HG03025 (cell line): ENCODE measurements around the gene GGT6.

ENCODE experiments used
- ATAC-seq: cut with Tn5 transposase; IDR thresholded peaks from one replicate; pipeline ENCODE4 v1.9.1; 2021; ENCODE audit warnings: mild to moderate bottlenecking, moderate library complexity; ENCODE audit not compliant: unreplicated experiment, low FRiP score

Gene GGT6

DNA sequence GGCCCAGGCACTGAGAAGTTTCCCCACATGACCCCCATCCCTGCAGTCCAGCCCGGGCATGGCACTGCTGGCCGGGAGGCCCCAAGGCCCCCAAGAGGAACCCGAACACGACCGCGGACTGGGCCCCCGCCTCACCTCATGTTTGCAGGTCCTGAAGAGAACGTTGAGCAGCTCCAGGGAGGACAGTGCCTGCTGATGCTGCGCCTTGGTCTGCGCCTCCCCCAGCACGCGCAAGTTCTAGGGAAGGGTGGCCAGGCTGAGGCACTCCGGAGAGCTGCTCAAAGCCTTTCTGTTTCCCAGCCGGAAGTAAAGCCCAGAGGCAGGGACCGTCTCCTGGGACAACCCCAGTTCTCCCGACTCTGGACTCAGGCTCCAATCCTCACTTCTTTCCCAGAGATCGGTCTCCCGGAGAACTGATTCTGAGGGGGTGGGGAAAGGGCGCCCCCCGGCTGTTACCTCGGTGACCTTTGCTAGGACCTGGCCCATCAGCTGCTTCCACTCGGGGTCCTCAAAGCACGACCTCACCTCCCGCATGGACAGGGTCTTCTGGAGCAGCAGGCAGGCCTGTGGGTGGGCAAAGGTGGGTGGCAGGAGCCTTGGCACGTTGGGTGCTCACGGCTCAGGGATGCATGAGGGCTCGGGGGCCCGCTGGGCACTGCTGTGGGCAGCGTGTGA lies 18.9 kb downstream of the GGT6 start:
- ATAC-seq: no peak

DNA sequence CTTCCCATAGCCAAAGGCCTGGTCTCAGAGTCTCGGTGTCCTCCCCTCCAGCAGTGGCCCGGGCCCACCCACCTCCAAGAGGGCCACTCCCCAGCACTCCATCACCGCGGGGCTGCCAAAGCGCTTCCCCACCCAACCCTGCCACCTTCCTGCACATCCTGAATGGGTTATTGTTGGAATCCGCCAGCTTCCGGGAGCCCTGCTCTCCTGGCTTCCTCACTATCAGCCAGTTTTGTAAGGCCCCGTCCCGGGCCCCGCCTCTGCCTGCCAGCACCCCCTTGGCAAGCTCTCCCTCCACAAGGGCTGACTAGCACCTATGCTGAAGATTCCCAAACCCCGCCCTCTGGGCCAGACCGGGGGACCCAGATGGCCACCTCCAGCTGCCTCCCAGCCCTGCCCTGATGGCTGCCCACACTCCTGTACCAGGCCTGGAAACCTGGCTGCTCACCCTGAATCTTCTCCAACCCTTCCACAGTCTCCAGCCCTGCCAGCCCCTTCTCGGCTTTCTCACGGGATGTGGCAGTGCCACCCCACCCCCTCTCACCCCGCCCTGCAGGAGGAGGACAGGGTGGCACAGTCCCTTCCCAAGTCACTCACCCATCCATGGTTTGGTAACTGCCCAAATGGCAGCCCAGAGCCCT lies 19.6 kb downstream of the GGT6 start:
- ATAC-seq: no peak

DNA sequence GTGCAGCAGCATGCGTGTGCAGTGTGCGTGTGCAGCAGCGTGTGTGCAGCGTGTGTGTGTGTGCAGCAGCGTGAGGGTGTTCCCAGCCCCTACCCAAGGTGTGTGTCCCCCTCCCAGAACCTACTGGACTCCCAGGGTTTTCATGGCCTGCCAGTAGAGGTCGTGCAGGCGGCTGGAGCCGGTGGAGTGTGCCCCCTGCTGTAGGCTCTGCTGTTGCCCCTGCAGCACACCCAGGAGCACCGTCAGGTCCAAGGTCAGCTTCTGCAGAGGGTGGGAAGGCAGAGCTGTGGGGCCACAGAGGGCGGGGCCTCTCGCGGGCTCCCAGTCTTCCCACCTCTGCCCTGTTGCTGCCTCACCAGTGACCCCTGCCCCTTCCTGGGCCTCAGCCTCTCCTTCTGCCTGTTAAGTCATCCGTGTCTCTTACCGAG lies 20.1 kb downstream of the GGT6 start:
- no peak for ATAC-seq

DNA sequence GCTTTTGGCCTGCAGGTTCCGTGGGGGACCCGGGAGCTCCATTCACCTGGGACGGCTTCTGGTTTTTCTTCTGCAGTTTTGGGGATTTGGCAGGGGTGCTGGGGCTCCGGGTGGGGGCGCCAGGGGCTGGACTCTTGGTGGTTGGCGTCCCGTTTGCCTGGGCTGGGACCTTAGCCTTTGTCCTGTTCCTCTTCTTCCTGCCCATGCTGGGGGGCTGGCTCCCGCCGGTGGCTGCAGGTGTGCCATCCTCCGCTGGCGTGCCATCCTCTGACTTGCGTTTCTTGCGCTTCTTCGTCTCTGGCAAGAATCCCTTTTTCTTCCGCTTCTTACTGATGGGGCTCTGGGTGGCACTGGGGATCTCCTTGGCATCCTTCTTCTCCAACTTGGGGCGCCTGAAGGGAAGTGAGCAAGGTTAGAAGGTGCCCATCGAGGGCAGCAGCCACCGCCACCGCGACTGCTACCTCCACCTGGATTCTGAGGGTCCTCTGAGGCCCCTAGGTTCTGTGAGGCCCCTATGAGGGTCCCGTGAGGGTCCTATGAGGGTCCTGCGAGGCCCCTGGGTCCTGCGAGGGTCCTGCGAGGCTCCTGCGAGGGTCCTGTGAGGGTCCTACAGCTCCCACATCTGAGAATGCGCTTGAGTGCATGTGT lies 20.7 kb downstream of the GGT6 start:
- ATAC-seq: no peak

DNA sequence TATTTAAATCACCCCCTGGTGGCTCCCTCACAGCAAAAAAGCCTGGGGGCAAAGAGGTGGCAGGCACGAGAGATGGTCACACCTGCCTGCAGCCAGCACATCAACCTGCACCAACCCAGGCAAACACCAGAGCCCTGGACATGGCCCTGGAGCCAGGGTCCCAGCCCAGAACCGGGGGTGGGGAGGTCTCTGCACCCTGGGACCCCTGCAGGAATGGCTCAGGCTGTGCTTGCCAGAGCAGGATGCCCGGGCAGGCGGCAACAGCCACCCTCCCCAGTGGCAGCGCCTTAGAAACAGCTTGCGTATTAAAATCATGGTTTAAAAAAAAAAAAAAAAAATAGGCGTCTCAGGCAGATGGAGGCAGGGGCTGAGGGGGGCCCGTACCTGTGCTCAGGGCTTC lies 21.4 kb downstream of the GGT6 start:
- no peak for ATAC-seq

DNA sequence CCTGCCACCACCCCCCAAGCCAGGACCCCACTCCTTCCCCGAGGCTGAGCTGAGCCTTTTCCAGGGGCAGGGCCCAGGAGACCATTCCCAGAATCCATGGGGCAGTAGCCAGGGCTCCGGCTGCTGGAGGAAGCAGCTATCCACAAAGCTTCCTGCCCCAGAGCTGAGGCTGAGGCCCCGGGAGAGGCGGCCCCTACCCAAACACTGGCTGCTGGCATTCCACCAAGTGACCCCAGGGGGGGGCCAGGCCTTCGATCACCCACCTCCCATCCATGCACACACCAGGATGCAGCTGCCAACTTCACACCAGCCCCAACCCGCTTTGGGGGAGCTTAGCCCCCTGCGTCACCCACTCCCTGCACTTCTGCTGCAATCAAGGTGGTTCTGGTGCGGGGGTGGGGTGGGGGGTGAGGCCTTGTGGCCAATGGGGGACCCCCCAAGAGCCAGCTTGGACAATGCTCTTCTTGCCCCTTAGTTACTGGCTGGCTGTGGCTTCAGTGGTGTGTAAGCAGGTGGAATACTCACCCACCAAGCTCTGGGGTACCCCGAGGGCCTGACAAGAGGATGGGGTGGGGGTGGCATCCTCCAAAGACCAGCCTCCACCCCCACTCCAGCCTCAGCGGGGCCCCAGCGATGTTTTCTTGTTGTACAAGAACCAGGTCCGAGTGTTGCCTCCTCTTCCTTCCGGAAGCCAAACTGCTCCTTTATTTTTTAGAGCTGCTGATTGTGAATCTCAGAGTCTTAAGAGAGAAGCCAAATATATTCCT lies 22.0 kb downstream of the GGT6 start:
- no peak for ATAC-seq

DNA sequence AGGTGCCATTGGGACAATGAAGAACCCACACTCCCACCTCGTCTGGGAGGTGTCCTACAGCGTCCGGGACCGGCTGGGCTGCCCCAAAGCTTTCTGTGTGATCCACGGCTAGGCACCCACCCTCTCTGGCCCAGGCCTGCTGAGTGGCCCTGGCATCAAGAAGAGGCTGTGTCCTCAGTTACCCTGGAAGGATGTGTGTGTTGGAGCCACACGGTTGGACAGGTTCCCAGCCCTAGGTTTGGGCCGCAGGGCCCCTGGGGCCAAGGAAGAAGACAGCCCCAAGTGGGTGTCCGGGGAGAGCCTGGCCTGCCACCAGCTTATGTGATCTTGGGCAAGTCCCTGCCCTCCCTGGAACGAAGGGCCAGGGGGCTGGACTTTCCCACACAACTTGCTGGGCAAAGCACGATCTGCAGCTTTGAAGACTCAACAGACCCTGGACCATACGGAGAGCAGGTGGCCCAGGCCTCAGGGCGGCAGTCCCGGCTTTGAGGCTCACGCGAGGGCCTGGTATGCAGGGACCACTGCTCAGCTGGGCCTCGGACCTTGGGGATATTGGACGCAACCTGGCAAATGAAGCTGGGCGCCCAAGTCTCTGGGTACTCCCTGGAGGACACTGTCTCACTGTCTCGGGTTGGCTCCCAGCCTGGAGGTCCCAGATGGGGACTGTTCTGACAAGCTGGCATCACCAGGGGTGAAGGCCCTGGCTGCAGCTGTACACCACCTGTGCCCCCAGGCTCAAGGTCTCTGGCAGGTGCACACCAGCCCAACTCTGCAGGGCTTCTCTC lies 22.7 kb downstream of the GGT6 start:
- ATAC-seq: no peak

DNA sequence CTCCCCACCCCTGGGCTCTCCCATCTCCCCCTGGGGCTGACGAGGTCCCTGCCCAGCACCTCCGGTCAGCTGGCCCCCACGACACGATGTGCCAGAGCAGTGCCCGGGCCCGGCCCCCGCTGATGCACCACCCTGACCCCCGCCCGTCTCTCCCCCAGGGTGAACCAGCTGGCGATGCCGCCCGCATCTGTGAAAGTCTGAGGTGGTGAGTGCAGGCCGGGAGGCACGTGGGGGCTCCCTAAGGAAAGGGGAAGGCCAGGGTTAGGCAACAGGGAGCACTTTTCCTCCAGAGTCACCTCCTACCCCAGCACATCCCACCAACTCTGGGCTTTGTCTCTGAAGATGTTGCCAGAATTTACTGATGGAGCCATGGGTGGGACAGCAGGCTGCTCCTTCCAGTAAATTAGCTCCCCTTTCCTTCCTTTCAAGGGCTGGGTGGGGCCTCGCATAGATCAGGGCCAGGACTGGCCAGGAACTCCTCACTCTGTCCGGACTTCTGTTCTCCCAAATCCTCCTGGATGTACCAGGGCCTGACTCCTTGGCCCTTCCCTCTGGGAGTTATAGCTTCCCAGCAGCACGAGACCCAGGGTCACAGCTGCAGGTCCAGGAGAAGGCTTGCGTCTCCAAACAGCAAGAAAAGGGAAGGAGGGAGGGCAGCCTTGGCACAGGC lies 23.5 kb downstream of the GGT6 start:
- ATAC-seq: no peak

DNA sequence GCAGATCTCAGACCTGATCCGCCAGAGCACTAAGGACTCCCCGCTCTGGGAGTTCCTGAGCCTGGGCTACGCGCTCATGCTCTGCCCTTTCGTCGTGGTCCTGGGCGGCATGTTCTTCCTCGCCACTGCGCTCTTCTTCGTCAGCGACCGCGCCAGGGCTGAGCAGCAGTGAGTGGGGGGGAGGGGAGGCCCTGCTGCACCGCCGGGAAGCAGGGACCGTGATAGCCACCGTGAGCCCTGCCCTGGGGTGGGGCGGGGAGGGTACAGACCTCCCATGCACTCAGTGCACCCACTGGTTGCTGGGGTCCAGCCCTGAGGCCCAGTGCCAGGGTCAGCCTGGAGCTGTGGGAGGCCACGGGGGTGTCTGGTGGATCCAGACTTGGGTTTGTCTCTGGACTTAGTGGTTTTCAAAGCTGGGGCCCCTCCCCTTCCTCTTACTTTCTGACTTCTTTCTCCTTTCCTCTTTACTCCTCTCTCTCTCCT lies 24.1 kb downstream of the GGT6 start:
- ATAC-seq: no peak

DNA sequence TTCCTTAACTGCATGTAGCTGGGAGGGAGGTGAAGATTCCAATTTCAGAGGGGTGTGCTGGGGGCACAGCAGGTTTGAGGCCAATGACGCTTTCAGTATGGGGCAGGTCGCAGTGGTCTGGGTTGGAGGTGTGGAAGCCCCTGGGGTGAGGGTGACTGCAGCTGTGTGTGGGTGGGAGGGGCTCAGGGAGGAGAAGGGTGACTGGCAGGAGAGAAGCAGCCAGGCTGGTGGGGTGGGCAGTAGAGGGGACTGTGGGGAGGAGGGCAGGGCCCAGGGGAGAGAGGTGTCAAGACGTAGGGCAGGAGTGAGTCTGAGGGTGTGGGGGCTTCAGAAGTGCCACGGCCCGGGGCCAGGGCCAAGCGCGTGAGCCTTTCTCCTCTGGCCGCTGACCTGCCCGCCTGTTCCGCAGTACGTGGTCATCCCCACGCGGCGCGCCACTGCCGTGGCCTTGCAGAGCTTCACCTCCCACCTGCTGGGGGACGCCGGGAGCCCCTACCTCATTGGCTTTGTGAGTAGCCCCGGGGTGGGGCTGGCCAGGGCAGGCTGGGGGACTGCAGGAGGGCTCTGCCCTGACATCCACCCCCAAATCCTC lies 24.6 kb downstream of the GGT6 start:
- no peak for ATAC-seq

DNA sequence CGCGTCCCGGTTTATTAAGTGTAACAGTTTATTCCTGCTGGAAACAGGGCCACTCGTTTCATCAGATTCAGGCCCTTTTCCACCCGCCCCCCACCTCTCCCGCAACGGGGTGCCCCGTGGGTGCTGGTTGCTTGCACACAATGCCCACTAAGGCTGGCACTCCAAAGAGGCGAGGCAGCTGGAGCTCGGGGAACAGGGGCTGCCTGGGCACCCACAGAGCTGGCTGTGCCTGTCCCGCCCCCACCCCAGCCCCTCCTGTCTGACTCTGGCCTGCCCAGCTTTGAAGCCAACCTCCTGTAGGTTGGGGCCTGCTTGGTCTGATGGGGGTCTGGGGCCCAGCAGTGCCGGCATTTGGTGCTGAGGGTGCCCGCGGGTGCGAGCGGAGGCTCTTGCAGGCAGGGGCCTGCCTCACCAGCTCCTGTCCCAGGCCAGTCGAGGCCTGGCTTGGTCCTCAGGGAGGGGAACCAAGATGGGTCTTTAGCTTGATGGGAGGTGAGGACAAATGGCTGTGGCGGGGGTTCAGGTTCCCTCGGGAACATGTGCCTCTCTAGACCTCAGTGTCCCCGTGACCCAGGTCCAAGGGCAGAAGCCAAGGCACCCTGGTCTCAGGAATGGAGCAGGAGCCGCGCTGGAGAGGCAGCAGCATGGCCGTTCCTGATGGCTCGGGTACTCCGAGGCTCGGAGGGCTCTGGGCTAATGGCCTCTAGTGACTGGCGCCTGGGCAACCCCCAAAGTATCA lies 25.3 kb downstream of the GGT6 start:
- ATAC-seq: no peak

DNA sequence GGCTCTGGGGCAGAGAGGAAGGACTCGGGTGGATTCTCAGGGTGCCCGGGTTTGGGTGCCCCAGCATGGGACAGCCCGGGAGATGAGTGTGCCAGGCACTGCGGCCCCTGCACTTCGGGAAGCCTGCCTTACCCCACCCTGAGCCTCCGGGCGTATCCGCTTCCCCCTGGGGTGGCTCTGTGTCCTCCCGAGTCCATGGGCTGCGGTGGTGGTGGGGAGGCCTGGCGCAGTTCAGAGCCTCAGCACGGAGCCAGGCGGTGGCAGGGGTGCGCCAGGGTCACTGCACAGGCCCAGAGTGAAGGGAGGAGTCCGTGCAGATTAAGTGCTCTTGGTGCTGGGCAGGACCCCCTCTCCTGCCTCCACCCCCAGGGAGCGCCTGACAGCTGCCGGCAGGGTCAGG lies 25.9 kb downstream of the GGT6 start:
- ATAC-seq: no peak

DNA sequence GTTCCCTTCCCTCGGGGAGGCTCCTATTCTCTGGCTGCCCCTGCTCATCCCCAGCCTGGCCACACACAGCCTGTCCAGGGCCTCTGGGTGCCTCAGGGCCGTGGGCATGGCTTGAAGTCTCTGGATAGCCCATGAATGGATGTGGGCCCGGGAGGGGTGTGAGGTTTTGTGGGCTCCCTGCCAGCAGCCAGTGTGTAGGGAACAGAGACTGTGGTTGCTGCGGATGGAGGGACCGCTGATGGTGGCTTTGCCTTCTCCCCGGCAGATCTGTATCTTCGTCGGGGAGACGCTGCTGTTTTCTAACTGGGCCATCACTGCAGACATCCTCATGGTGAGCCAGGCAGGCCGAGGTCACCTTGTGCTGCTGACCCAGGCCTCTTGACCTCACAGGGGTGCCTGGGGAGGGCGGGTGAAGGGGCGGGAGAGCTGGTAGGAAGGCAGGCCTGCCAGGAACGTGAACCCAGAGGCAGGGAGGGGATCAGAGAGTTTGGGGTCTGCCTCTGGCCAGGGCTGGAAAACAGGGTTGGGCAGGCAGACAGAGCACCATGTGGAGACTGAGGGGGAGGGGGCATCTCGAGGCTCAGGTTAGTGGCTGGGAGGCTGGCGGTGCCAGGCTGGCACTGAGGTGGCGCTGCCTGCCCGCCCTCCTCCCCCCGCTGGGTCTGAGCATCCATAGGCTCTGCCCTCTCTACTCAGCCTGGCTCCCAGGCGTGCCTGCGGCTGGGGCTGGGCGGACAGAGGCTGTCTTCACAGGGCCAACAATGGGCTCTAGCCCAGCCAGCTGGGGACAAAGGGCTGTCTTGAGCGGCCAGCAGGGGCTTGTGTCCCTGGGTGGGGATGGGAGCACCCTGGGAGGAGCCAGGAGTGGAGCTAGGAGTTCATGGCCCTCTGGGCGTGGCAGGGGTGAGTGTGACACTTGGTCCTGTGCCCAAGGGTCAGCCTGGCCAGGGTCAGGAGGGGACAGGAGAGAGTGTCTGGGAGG lies 26.6 kb downstream of the GGT6 start:
- ATAC-seq: no peak

DNA sequence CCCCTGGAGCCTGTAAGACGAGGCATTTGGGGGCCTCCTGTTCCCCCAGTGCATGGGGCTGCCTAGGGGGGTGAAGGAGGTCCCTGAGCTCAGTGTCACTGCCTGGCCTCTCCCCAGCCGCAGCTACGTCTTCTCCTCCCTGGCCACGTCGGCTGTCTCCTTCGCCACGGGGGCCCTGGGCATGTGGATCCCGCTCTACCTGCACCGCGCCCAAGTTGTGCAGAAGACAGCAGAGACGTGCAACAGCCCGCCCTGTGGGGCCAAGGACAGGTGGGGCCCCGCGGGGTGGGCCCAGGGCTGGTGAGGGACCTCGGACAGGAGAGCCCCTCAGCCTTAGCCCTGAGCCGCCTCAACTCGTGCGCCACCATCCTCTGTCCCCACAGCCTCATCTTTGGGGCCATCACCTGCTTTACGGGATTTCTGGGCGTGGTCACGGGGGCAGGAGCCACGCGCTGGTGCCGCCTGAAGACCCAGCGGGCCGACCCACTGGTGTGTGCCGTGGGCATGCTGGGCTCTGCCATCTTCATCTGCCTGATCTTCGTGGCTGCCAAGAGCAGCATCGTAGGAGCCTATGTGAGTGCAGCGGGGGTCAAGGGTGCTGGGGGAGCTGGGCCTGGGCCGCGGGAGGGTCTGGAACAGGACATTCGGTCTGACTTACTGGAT lies 27.4 kb downstream of the GGT6 start:
- no peak for ATAC-seq

DNA sequence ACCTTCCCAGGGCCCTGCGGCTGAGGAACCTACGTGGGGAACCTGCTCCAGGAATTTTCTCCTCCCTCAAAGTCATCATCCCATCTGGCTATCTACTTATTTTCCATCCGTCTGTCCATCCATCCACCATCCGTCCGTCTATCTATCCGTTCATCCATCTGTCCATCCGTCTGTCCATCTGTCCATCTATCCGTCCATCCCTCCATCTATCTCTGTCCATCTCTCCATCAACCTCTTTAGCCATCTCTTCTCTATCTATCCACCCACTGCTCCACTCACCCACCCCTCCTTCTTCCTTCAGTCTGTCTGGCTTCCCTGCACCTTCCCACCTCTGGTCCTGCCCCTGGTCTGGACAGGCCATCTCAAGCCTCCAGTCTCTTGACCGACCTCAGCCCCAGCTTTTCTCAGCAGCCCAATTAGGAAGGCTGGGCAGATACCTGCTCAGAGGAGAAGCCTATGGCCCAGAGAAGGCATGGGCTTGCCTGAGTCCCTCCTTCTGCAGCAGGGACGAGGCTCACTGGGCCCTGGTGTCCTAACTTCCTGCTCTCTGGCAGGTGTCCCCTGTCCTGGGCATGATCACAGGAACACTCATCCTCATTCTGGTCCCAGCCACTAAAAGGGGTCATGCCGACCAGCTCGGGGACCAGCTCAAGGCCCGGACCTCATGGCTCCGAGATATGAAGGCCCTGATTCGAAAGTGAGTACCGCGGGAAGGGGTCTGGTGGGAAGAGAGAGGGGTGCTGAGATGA lies 28.2 kb downstream of the GGT6 start:
- no peak for ATAC-seq
